ENCODE measurements around the gene MAPK1. TPM values are rescaled to one million over a fixed set of nuclear protein-coding genes. Genes with fewer than 3 reads are reported as not detected.

Gene MAPK1
- total RNA-seq, 1 experiment from 2014 or later = 87.4 TPM

GRCh38 chr22:21761086-21761485, 106.4 kb downstream of the MAPK1 start:
- Mint-ChIP-seq H3K4me1 (no peaks in the 10 kb centered on the region), H3K9me3 (no peaks in the 10 kb centered on the region), H3K36me3 (peaks cover 50% of the 10 kb centered on the region), H3K27ac (no peak overlapping the region), H3K4me3 (no peak overlapping the region), H3K27me3 (ENCODE audit: low read depth) (no peaks in the 10 kb centered on the region)
- no peak for DNase-seq (ENCODE audit: low spot score)
- ATAC-seq = no peak
- TF ChIP-seq JUN (CRISPR knock-in tag; IDR thresholded peaks at IDR 0.05) (no peak), ZNF219 (CRISPR knock-in tag; IDR thresholded peaks at IDR 0.05; ENCODE audit: borderline replicate concordance) (no peak), NFATC4 (CRISPR knock-in tag; IDR thresholded peaks at IDR 0.05) (no peak), GTF2I (CRISPR knock-in tag; conservative IDR thresholded peaks at IDR 0.05) (no peak), MAX (CRISPR knock-in tag; IDR thresholded peaks at IDR 0.05) (no peak), HMGXB4 (CRISPR knock-in tag; IDR thresholded peaks at IDR 0.05) (no peak), IRF1 (CRISPR knock-in tag; IDR thresholded peaks at IDR 0.05) (no peak), STAT6 (CRISPR knock-in tag; conservative IDR thresholded peaks at IDR 0.05; ENCODE audit: low read depth) (no peak), TEAD1 (CRISPR knock-in tag; IDR thresholded peaks at IDR 0.05) (no peak), CREM (CRISPR knock-in tag; IDR thresholded peaks at IDR 0.05) (no peak), USF1 (CRISPR knock-in tag; IDR thresholded peaks at IDR 0.05) (no peak), JAZF1 (CRISPR knock-in tag; IDR thresholded peaks at IDR 0.05) (no peak), CTCF (IDR thresholded peaks at IDR 0.05) (no peak), ZBTB21 (CRISPR knock-in tag; IDR thresholded peaks at IDR 0.05; ENCODE audit: borderline replicate concordance) (no peak)
- POLR2A ChIA-PET = interaction anchor here (0.6 kb wide), 1 partner anchor 60 kb away, joined by 3 read pairs; no protein-coding TSS in a partner anchor
- CTCF ChIA-PET = interaction anchor here (1.0 to 1.3 kb wide), 2 partner anchors 27 to 177 kb away, joined by 4 to 5 read pairs; no protein-coding TSS in a partner anchor

GRCh38 chr22:21760640-21761039, 106.8 kb downstream of the MAPK1 start:
- Mint-ChIP-seq H3K27me3 (ENCODE audit: low read depth) (no peaks in the 10 kb centered on the region), H3K4me1 (0 out of 2 replicates have a peak, but pooled peaks cover 2% of the 10 kb centered on the region), H3K4me3 (no peak overlapping the region), H3K27ac (no peak overlapping the region), H3K36me3 (peaks cover 48% of the 10 kb centered on the region), H3K9me3 (no peaks in the 10 kb centered on the region)
- ATAC-seq (no peak), DNase-seq (ENCODE audit: low spot score) (no peak)
- ChIA-PET CTCF (no interaction called here), POLR2A (interaction anchor here (0.6 kb wide), 1 partner anchor 60 kb away, joined by 3 read pairs; no protein-coding TSS in a partner anchor)
- no peak for TF ChIP-seq MAX (CRISPR knock-in tag; IDR thresholded peaks at IDR 0.05)
- no peak for TF ChIP-seq FOXP4 (CRISPR knock-in tag; IDR thresholded peaks at IDR 0.05)
- TF ChIP-seq GRHL2 (CRISPR knock-in tag; IDR thresholded peaks at IDR 0.05; ENCODE audit: insufficient replicate concordance, severe bottlenecking) = no peak
- no peak for TF ChIP-seq STAT6 (CRISPR knock-in tag; conservative IDR thresholded peaks at IDR 0.05; ENCODE audit: low read depth)
- no peak for TF ChIP-seq NFE2L1 (CRISPR knock-in tag; IDR thresholded peaks at IDR 0.05)
- TF ChIP-seq MLX (CRISPR knock-in tag; IDR thresholded peaks at IDR 0.05) = no peak
- TF ChIP-seq FOXJ3 (CRISPR knock-in tag; IDR thresholded peaks at IDR 0.05; ENCODE audit: borderline replicate concordance) = no peak
- no peak for TF ChIP-seq ZBTB21 (CRISPR knock-in tag; IDR thresholded peaks at IDR 0.05; ENCODE audit: borderline replicate concordance)
- no peak for TF ChIP-seq SOX15 (CRISPR knock-in tag; IDR thresholded peaks at IDR 0.05)
- TF ChIP-seq GTF2I (CRISPR knock-in tag; conservative IDR thresholded peaks at IDR 0.05) = no peak
